Cardiac muscle cell (in vitro differentiated cells and primary cell): ENCODE results near the gene ZSCAN1. TPM values are rescaled to one million over a fixed set of nuclear protein-coding genes. Genes with fewer than 3 reads are reported as not detected.

Experiments
- DNase-seq, 2 donors: peaks; one replicate each; pipeline versions ENCODE4 v3.0.0 to v3.0.0-alpha.2; 2010 to 2017; ENCODE audit warnings: low read depth in 1 of 2, low spot score in 1 of 2
- H3K27ac ChIP-seq: fragments of 200-600 bp; sonication (generic); 2 replicates; pipeline ENCODE4 v1.5.1; 2016
- H3K27me3 ChIP-seq: fragments of 200-600 bp; sonication (generic); 2 replicates; pipeline ENCODE4 v1.6.0; 2016; ENCODE audit warnings: control low read depth
- H3K36me3 ChIP-seq: fragments of 200-600 bp; sonication (generic); 2 replicates; pipeline ENCODE4 v1.5.1; 2016; ENCODE audit warnings: control low read depth
- H3K4me1 ChIP-seq: fragments of 200-600 bp; sonication (generic); 2 replicates; pipeline ENCODE4 v1.8.1; 2017; ENCODE audit warnings: low read depth, mild to moderate bottlenecking, mixed run types
- H3K4me3 ChIP-seq: fragments of 200-600 bp; sonication (generic); 2 replicates; pipeline ENCODE4 v1.5.1; 2016; ENCODE audit warnings: mild to moderate bottlenecking
- H3K9me3 ChIP-seq: fragments of 200-600 bp; sonication (generic); 2 replicates; pipeline ENCODE4 v1.5.1; 2017; ENCODE audit warnings: low read depth, mild to moderate bottlenecking, control low read depth
- CTCF ChIP-seq: IDR thresholded peaks from 2 replicates; pipeline ENCODE4 v1.5.1; 2012; ENCODE audit warnings: low read depth, mild to moderate bottlenecking, low read length
- polyA plus RNA-seq: library from polyadenylated mRNA; unstranded; fragments of >200 nt; fragmentation: Nextera tagmentation; extraction: Ambion mirVana; gene quantifications from 2 replicates; pipeline ENCODE4 v1.2.1, GENCODE V29; 2016
- total RNA-seq: library from RNA; depleted of rRNA; stranded (reverse); fragments of >200 nt; gene quantifications from 2 replicates; pipeline ENCODE4 v1.2.3, GENCODE V29; 2016

The ZSCAN1 gene
- total and polyA plus RNA-seq, 2 experiments from 2014 or later: 24.6 to 31.9 TPM

- H3K27me3 ChIP-seq: no peaks in the 10 kb centered on the region
- H3K27ac ChIP-seq: no peak overlapping the region
- H3K4me1 ChIP-seq: peaks cover 3% of the 10 kb centered on the region
- TF ChIP-seq CTCF: no peak
- H3K36me3 ChIP-seq: no peaks in the 10 kb centered on the region
- no peaks in the 10 kb centered on the region for H3K9me3 ChIP-seq
- no peak for DNase-seq
- no peak overlapping the region for H3K4me3 ChIP-seq
Measured at GRCh38 chr19:58053480-58054156, 19.8 kb downstream of the ZSCAN1 start.

DNA sequence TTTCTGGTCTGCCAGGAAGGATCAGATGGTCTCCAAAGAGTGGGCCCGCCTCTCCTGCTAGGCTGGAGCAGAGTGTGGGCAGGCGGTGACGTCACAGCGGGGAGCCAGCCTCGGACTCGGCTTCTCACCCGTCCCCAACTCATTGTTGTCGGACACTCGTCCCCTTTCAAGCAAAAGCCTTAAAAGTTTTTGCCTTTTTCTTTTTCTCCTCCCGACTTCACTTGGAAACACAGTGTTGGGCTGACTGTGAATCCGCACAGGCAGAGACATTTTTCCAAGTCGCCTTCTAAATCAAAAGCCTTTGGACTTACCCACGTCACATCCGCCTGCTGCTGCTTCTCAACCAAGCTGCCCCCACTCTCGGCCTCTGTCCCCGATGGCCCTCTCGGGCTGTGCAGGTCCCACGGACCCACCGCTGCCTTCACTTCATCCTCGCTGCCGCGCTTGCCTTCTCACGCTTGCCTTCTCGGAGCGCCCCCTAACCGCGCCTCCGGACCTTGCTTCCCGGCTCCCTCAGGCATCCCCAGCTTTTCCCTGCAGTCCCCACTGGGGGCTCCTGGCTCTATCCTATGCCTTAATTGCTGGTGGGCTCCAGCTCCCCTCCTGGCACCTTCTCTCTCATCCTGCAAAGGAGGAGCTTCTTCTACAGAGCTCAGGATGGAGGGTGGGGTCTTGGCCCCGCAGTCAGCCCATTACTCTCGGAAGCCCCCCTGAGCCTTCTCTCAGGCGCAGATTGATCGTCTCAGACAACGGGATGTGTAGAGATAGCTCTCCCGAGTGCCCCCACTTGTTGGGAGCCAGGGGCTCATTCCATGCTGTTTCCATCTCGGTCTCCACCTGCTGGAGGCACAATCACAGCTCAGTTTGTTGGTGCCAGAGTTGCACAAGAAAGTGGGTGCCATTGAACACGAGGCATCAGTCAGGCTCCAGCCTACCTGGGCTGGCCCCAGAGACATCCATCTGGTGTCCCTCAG, 21.4 kb downstream of the ZSCAN1 start:
- Histone ChIP-seq H3K4me1 (peaks cover 5% of the 10 kb centered on the region), H3K36me3 (no peaks in the 10 kb centered on the region), H3K27me3 (no peaks in the 10 kb centered on the region), H3K4me3 (no peak overlapping the region), H3K9me3 (no peaks in the 10 kb centered on the region), H3K27ac (no peak overlapping the region)
- no peak for TF ChIP-seq CTCF
- DNase-seq: peak; percentile 34 to 38

GRCh38 chr19:58056261-58056660, 22.4 kb downstream of the ZSCAN1 start:
- H3K4me1 ChIP-seq: peaks cover 5% of the 10 kb centered on the region
- no peaks in the 10 kb centered on the region for H3K9me3 ChIP-seq
- no peaks in the 10 kb centered on the region for H3K36me3 ChIP-seq
- no peak for TF ChIP-seq CTCF
- no peak for DNase-seq
- H3K4me3 ChIP-seq: no peak overlapping the region
- no peak overlapping the region for H3K27ac ChIP-seq
- H3K27me3 ChIP-seq: no peaks in the 10 kb centered on the region

DNA sequence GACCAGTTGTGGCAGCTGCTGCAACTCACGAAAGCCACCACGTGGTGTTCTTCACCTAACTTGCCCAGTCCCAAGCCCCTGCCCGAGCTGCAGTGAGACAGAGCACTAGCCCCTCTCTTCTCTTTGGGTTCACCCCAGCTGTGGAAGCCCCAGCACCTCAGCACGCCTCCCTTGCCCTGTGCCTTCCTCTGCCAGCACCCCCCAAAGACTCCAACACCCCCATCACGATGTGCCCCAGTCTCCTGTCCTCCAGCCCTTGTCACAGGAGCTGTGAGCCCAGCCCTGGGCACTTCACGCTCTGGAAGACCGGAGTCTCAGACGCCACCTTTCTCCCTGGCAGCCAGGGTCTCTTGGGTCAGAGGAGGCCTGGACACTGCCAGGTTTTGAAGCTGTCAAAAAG, 23.0 kb downstream of the ZSCAN1 start:
- H3K27ac ChIP-seq: no peak overlapping the region
- no peaks in the 10 kb centered on the region for H3K27me3 ChIP-seq
- DNase-seq: no peak
- no peak overlapping the region for H3K4me3 ChIP-seq
- no peaks in the 10 kb centered on the region for H3K9me3 ChIP-seq
- H3K4me1 ChIP-seq: peaks cover 5% of the 10 kb centered on the region
- H3K36me3 ChIP-seq: no peaks in the 10 kb centered on the region
- TF ChIP-seq CTCF: no peak

DNA sequence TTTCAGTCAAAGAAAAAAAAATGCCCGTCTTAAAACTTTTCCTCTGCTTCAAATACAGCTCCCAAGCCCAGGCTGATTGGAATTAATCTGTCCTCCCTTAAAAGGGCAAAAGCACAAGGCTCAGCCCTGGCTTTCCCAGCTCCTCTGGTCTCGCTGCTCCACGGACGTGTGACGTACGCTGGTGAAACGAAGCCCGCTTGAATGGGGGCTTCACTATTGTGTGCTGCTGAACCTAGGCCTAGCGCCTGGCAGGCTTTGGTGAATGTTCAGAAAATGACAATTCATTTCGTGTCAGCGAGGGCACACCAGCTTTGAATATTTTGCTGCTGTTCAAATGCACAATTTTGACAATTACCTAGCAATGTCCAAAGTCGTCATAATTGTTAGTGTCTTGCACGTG, 24.6 kb downstream of the ZSCAN1 start:
- H3K4me1 ChIP-seq: peaks cover 5% of the 10 kb centered on the region
- peak overlapping the region; percentile 56 for H3K4me3 ChIP-seq
- TF ChIP-seq CTCF: no peak
- H3K36me3 ChIP-seq: no peaks in the 10 kb centered on the region
- peak overlapping the region; percentile 93 for H3K27ac ChIP-seq
- H3K9me3 ChIP-seq: no peaks in the 10 kb centered on the region
- no peaks in the 10 kb centered on the region for H3K27me3 ChIP-seq
- DNase-seq: peak in 1 of 2 donors; percentile 8
